NCI-H2227 (cell line): ENCODE results near the gene TBCC.

Experiments
- DNase-seq: peaks from one replicate; lab custom pipeline; 2025; ENCODE audit not compliant: unreplicated experiment; lab: John Stamatoyannopoulos, UW

The TBCC gene

DNA sequence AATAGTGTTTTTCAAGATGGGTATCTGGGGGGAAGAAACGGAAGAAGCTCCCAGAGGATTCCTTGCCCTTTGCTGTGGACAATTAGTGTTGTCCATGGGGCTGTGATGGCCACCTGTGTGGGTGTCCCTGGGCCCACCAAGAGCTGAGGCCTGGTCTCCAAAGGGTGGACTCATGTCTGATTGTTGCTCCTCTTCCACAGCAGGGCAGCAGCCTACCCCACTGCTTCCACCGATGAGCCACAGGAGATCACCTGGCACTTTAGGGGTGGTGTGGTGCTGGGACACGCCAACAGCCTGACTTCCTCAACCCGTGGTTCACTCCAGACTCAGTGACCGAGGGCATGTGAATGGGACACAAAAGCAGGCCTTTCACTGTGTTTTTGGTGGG is 48.6 kb downstream of the TBCC start:
- no peak for DNase-seq

DNA sequence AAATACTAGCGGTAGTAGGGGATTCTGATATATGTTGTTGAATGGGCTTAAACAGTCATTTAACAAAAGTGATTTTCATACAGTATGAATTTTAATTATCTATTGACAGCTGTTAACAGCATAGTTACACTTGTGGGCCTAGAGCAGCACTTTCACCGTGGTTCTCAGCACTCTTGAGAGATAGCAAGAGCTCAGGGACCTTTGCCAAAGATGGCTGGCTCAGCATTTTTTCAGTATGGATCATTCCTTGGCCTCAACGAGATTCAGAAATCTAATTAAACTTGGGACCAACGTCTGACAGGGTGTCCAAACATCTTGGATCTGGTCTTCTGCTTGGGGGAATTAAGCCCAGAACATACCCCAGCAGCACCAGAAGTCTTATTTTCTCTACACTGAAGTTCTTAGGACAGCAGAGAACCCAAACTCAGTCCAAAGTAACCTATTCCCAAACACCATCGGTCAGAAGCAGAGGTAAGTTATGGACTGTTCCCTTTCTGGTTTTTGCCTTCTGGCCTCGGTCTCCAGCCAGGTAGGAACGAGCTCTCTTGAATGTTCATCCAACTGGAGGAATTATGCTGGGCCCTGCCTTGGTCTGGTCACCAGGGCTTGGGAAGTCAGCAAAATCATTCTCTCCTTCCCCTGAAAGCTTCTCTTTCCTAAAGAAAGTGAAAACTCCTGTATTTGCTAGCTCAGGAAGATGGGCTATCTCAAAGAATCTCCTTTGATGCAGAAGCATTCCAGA is 49.2 kb downstream of the TBCC start:
- no peak for DNase-seq

GRCh38 chr6:42694586-42694985 is 51.3 kb downstream of the TBCC start:
- DNase-seq, result no peak
